Sigmoid colon (tissue), 7 donors: ENCODE data around the gene ZDHHC1. TPM values are rescaled to one million over a fixed set of nuclear protein-coding genes. Genes with fewer than 3 reads are reported as not detected.
"Not testable (repeated sequence)": the region's sequence is repeated elsewhere in the genome, so short reads cannot be mapped to it uniquely, and the experiment has no call there.

Experiments used
- DNase-seq: peaks from one replicate; pipeline ENCODE4 v3.0.0-alpha.2; 2019
- H3K27ac ChIP-seq, 4 donors: fragments of 200-600 bp; sonication (generic); one replicate each; pipeline ENCODE4 v1.5.1; 2016 to 2019; ENCODE audit warnings: mild to moderate bottlenecking in 1 of 4
- H3K27me3 ChIP-seq, 3 donors: fragments of 200-600 bp; sonication (generic); one replicate each; pipeline ENCODE4 v1.5.1; 2019; ENCODE audit warnings: mild to moderate bottlenecking in 1 of 3
- H3K36me3 ChIP-seq, 4 donors: fragments of 200-600 bp; sonication (generic); one replicate each; pipeline ENCODE4 v1.5.1; 2016 to 2019
- H3K4me1 ChIP-seq, 4 donors: fragments of 200-600 bp; sonication (generic); one replicate each; pipeline ENCODE4 v1.5.1; 2017 to 2019
- H3K4me3 ChIP-seq, 4 donors: fragments of 200-600 bp; sonication (generic); one replicate each; pipeline ENCODE4 v1.5.1; 2017 to 2019; ENCODE audit warnings: mild to moderate bottlenecking in 2 of 4, moderate library complexity in 1 of 4
- H3K9me3 ChIP-seq, 4 donors: fragments of 200-600 bp in 3 of 4; sonication (generic) in 3 of 4; one replicate each; pipeline versions ENCODE4 v1.5.1 to v1.6.1; 2013 to 2019
- EP300 ChIP-seq, 4 donors: sonication (generic); formaldehyde crosslinking; IDR thresholded peaks; one replicate each; pipeline ENCODE4 v1.6.1; 2017; ENCODE audit warnings: antibody characterized with exemption in 4 of 4
- POLR2A ChIP-seq, 2 donors: fragments of 450-650 bp; IDR thresholded peaks; one replicate each; pipeline ENCODE4 v1.6.1; 2016; ENCODE audit warnings: antibody characterized with exemption in 2 of 2, mild to moderate bottlenecking in 2 of 2, moderate library complexity in 2 of 2
- POLR2AphosphoS5 ChIP-seq, 4 donors: sonication (generic); formaldehyde crosslinking; IDR thresholded peaks; one replicate each; pipeline ENCODE4 v1.6.1; 2017; ENCODE audit warnings: antibody characterized with exemption in 4 of 4
- WGBS, 2 donors: extraction: QIAGEN DNeasy Blood & Tissue Kit; methylation state at CpG; one replicate each; pipeline ENCODE4 v1.1.7; 2013; 5-methylcytosine and 5-hydroxymethylcytosine counted together
- intact Hi-C: fragments of 100-400 bp; cut with DNase I; formaldehyde crosslinking; loops from one replicate; pipeline ENCODE4 v1.15.1; 2023
- polyA plus RNA-seq, 3 donors: library from polyadenylated mRNA; stranded (reverse); fragments of 200-250 nt; gene quantifications; one replicate each; pipeline ENCODE4 v1.2.3, GENCODE V29; 2013
- total RNA-seq, 4 donors: library from RNA; depleted of rRNA; stranded (reverse); fragments of >200 nt; gene quantifications; one replicate each; pipeline ENCODE4 v1.1.0, GENCODE V29; 2016
- TF ChIP-seq, protein P1 (sequence below), 4 experiments: fragments of 450-650 bp in 3 of 4; fragments of 200-600 bp in 1 of 4; IDR thresholded peaks; one replicate each; pipeline ENCODE4 v1.5.1; 2016 to 2019; ENCODE audit warnings: antibody characterized with exemption in 4 of 4, mild to moderate bottlenecking in 3 of 4, moderate library complexity in 2 of 4
- donor health status: healthy with polysubstance abuse.
- donor health status: Bipolar disorder and iron deficiency.
- donor health status: healthy.

The ZDHHC1 gene
- total and polyA plus RNA-seq, 7 donors: 4.2 to 18.3 (median 12.7) TPM

DNA sequence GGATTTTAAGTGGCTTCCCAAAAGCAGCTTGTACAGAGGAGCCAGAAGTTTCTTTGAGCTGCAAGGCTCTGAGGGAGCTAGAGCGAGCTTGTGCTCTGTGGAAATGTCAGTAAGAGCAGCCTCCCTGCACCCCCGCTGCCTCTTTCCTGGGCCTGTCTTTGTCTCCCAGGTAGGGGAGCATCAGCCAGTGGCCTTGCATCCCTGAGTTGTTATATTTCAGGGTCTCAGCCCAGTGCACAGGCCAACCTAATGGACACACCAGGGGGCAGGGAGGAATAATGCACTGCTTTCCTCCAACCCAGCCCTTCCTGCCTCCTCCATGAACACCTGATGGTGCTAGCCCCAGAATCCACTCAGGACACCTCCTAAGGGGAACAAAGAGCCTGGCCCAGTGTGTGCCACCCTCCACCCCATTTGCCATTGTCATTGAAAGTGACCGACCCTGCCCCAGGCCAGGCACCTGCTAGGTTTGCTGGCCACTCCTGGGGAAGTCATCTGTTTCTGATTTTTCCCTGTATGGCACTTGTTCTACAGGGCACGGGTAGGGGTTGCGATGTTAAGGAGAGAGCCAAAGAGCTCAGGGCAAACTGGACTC is 29.3 kb downstream of the ZDHHC1 start:
- no peak for DNase-seq
- no peak for TF ChIP-seq POLR2AphosphoS5 (IDR thresholded peaks at IDR 0.05)
- TF ChIP-seq POLR2A (IDR thresholded peaks at IDR 0.05): no peak
- TF ChIP-seq, protein P1, sequence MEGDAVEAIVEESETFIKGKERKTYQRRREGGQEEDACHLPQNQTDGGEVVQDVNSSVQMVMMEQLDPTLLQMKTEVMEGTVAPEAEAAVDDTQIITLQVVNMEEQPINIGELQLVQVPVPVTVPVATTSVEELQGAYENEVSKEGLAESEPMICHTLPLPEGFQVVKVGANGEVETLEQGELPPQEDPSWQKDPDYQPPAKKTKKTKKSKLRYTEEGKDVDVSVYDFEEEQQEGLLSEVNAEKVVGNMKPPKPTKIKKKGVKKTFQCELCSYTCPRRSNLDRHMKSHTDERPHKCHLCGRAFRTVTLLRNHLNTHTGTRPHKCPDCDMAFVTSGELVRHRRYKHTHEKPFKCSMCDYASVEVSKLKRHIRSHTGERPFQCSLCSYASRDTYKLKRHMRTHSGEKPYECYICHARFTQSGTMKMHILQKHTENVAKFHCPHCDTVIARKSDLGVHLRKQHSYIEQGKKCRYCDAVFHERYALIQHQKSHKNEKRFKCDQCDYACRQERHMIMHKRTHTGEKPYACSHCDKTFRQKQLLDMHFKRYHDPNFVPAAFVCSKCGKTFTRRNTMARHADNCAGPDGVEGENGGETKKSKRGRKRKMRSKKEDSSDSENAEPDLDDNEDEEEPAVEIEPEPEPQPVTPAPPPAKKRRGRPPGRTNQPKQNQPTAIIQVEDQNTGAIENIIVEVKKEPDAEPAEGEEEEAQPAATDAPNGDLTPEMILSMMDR (IDR thresholded peaks at IDR 0.05): no peak
- no peak for TF ChIP-seq EP300 (IDR thresholded peaks at IDR 0.05)
- 95 to 98% methylated on average over 5 of the region's 5 CpGs for WGBS, 2 donors

DNA sequence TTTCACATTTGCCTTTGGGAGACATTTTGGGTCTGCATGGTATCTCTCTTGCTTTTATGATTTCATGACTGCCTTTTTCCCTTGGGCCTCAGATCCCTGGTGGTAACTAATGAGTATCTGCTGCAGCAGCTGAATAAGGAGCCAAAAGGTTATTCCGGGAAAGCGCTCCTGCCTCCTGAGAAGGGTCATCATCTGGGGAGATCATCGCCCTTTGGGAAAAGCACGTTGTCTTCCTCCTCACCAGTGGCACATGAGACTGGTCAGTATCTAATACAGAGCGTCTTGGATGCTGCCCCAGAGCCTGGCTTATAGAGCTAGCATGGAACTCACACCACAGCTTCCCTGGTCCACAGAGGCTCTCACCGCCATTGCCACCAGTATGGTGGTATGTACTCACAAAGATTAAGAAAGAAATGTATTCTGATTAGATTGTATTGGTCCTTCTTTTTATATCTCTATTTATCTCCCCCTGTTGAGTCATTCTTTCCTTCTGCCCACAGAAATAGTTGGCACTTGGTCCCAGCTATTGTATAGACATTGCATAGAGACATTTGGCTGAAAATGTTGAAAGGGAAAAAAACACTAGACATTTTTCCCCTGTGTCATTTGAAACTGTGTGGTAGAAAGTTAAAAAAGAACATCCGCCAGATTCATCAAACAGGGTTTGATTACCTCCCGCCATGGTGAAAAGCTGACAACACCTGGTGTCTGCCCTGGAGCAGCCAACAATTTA is 31.3 kb downstream of the ZDHHC1 start:
- DNase-seq: no peak
- H3K27me3 ChIP-seq: no peaks in the 10 kb centered on the region
- 90 to 94% methylated on average over 8 of the region's 8 CpGs for WGBS, 2 donors
- intact Hi-C loops: no loop called here
- H3K9me3 ChIP-seq: no peaks in the 10 kb centered on the region
- TF ChIP-seq POLR2A (IDR thresholded peaks at IDR 0.05) (no peak), EP300 (IDR thresholded peaks at IDR 0.05) (no peak), POLR2AphosphoS5 (IDR thresholded peaks at IDR 0.05) (no peak)
- no peak overlapping the region for H3K4me3 ChIP-seq
- H3K4me1 ChIP-seq: no peaks in the 10 kb centered on the region
- no peaks in the 10 kb centered on the region for H3K36me3 ChIP-seq
- no peak overlapping the region for H3K27ac ChIP-seq

More for the DNA sequence above, 29.3 kb downstream of the ZDHHC1 start:
- H3K27me3 ChIP-seq: peaks cover 0 to 16% (median 7%) of the 10 kb centered on the region in 3 donors
- no peak overlapping the region for H3K4me3 ChIP-seq
- no peaks in the 10 kb centered on the region for H3K9me3 ChIP-seq
- no peak overlapping the region for H3K27ac ChIP-seq
- intact Hi-C loops: no loop called here
- peaks cover 0 to 13% (median 10%) of the 10 kb centered on the region in 4 donors for H3K4me1 ChIP-seq
- H3K36me3 ChIP-seq: no peaks in the 10 kb centered on the region

DNA sequence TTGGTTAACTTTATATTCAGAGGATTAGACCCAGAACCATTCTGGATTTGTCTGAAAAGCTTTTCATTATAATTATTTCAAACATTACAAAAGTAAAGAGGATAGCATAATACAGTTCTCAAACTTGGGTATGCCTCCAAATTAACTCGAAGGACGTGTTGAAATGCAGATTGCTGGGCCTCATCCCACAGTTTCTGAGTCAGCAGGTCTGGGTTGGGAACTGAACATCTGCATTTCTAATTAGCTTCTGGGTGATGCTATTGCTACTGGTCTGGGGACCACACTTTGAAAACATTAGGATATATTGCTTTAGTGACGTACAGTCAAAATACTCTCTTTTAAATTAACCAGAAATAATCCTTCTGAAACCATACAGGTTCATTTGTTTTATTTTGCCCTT is 33.0 kb downstream of the ZDHHC1 start:
- DNase-seq: no peak
- intact Hi-C loops: no loop called here
- Histone ChIP-seq H3K9me3 (no peaks in the 10 kb centered on the region), H3K4me3 (no peak overlapping the region), H3K4me1 (no peaks in the 10 kb centered on the region), H3K36me3 (no peaks in the 10 kb centered on the region), H3K27me3 (no peaks in the 10 kb centered on the region), H3K27ac (no peak overlapping the region)
- 88 to 92% methylated on average over 3 of the region's 3 CpGs for WGBS, 2 donors
- no peak for TF ChIP-seq POLR2A (IDR thresholded peaks at IDR 0.05)
- no peak for TF ChIP-seq POLR2AphosphoS5 (IDR thresholded peaks at IDR 0.05)
- TF ChIP-seq EP300 (IDR thresholded peaks at IDR 0.05): no peak
- TF ChIP-seq, protein P1 (IDR thresholded peaks at IDR 0.05): no peak

DNA sequence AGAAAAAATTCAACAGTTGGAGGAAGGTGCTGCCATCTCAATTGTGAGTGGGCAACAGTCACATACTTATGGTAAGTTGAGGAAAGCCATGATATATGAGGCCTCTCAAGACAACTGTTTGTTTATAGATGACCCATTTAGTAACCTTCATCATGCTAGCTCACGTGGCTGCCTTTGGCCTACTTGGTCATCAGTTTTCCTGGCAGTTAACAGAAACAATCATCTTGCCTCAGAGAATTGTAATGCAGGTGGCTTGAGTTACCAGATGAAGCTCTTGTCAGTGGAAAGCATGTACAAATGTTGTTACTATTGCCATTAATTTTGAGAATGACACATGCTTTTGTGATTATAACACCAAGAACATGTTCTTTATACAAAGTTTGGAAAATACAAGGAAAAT is 37.6 kb downstream of the ZDHHC1 start:
- no peak overlapping the region for H3K4me3 ChIP-seq
- H3K27me3 ChIP-seq: no peaks in the 10 kb centered on the region
- intact Hi-C loops: no loop called here
- H3K36me3 ChIP-seq: no peaks in the 10 kb centered on the region
- WGBS, 2 donors: 74 to 82% methylated on average over 1 of the region's 1 CpG
- no peak for DNase-seq
- H3K27ac ChIP-seq: no peak overlapping the region
- H3K4me1 ChIP-seq: no peaks in the 10 kb centered on the region
- no peaks in the 10 kb centered on the region for H3K9me3 ChIP-seq
- TF ChIP-seq POLR2A (IDR thresholded peaks at IDR 0.05) (no peak), POLR2AphosphoS5 (IDR thresholded peaks at IDR 0.05) (no peak), EP300 (IDR thresholded peaks at IDR 0.05) (no peak)
- TF ChIP-seq, protein P1 (IDR thresholded peaks at IDR 0.05): no peak

DNA sequence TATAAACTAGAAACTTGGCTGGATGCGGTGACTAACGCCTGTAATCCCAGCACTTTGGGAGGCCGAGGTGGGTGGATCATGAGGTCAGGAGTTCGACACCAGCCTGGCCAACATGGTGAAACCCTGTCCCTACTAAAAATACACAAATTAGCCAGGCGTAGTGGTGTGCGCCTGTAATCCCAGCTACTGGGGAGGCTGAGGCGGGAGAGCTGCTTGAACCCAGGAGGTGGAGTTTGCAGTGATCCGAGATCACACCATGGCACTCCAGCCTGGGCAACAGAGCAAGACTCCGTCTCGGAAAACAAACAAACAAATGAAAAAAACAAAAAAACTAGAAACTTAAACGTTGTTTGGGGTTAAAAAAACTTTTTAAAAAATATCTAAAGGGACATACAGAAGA is 40.3 kb downstream of the ZDHHC1 start:
- DNase-seq, intact Hi-C loops, H3K27me3 ChIP-seq, H3K4me3 ChIP-seq, H3K27ac ChIP-seq, H3K36me3 ChIP-seq, H3K9me3 ChIP-seq, H3K4me1 ChIP-seq: not testable (repeated sequence)
- WGBS, 2 donors: 89 to 91% methylated on average over 11 of the region's 11 CpGs
